Parathyroid adenoma (tissue), 2 donors: ENCODE measurements around the gene CDC7.

Experiments used
- H2AFZ ChIP-seq: fragments of 300-600 bp; sonication (generic); one replicate; pipeline ENCODE4 v1.7.0; 2017; ENCODE audit warnings: antibody characterized with exemption, mild to moderate bottlenecking
- H3K27ac ChIP-seq: fragments of 300-600 bp; sonication (generic); one replicate; pipeline ENCODE4 v1.7.0; 2017
- H3K27me3 ChIP-seq: fragments of 300-600 bp; sonication (generic); one replicate; pipeline ENCODE4 v1.7.0; 2017; ENCODE audit warnings: low read length; ENCODE audit not compliant: control insufficient read depth, insufficient read depth
- H3K36me3 ChIP-seq: fragments of 300-600 bp; sonication (generic); one replicate; pipeline ENCODE4 v1.7.0; 2017; ENCODE audit warnings: low read length; ENCODE audit not compliant: control insufficient read depth, insufficient read depth
- H3K4me1 ChIP-seq: fragments of 300-600 bp; sonication (generic); one replicate; pipeline ENCODE4 v1.7.0; 2017; ENCODE audit warnings: control low read depth
- H3K4me2 ChIP-seq: fragments of 300-600 bp; sonication (generic); one replicate; pipeline ENCODE4 v1.7.0; 2017; ENCODE audit warnings: low read length
- H3K4me3 ChIP-seq: fragments of 300-600 bp; sonication (generic); one replicate; pipeline ENCODE4 v1.7.0; 2017; ENCODE audit warnings: low read depth, low read length
- H3K79me2 ChIP-seq: fragments of 300-600 bp; sonication (generic); one replicate; pipeline ENCODE4 v1.7.0; 2017; ENCODE audit warnings: control low read depth
- H3K9ac ChIP-seq: fragments of 300-600 bp; sonication (generic); one replicate; pipeline ENCODE4 v1.7.0; 2017; ENCODE audit warnings: mild to moderate bottlenecking
- H3K9me3 ChIP-seq: fragments of 300-600 bp; sonication (generic); one replicate; pipeline ENCODE4 v1.7.0; 2017; ENCODE audit warnings: low read length; ENCODE audit not compliant: control insufficient read depth
- CTCF ChIP-seq: fragments of 300-600 bp; sonication (generic); IDR thresholded peaks from one replicate; pipeline ENCODE4 v1.7.0; 2017; ENCODE audit warnings: antibody characterized with exemption, mild to moderate bottlenecking
- donor health status: primary hyperparathyroidism.

Gene CDC7

GRCh38 chr1:91533361-91534024 is 32.8 kb downstream of the CDC7 start:
- no peaks in the 10 kb centered on the region for H3K36me3 ChIP-seq
- TF ChIP-seq CTCF, result no peak
- H2AFZ ChIP-seq, result no peak overlapping the region
- no peaks in the 10 kb centered on the region for H3K4me1 ChIP-seq
- H3K4me3 ChIP-seq, result no peak overlapping the region
- no peaks in the 10 kb centered on the region for H3K9me3 ChIP-seq
- H3K27me3 ChIP-seq, result no peaks in the 10 kb centered on the region
- H3K4me2 ChIP-seq, result no peak overlapping the region
- H3K27ac ChIP-seq, result no peak overlapping the region
- no peaks in the 10 kb centered on the region for H3K79me2 ChIP-seq
- no peak overlapping the region for H3K9ac ChIP-seq

GRCh38 chr1:91535441-91535840 is 34.8 kb downstream of the CDC7 start:
- Histone ChIP-seq H3K27me3 (no peaks in the 10 kb centered on the region), H3K36me3 (no peaks in the 10 kb centered on the region), H3K79me2 (no peaks in the 10 kb centered on the region), H3K9me3 (no peaks in the 10 kb centered on the region), H3K4me1 (no peaks in the 10 kb centered on the region), H3K4me2 (no peak overlapping the region), H2AFZ (no peak overlapping the region), H3K27ac (no peak overlapping the region), H3K9ac (no peak overlapping the region), H3K4me3 (no peak overlapping the region)
- TF ChIP-seq CTCF, result no peak

GRCh38 chr1:91537281-91537986 is 36.8 kb downstream of the CDC7 start:
- no peak overlapping the region for H3K4me3 ChIP-seq
- no peaks in the 10 kb centered on the region for H3K4me1 ChIP-seq
- no peak overlapping the region for H3K27ac ChIP-seq
- no peak for TF ChIP-seq CTCF
- H3K36me3 ChIP-seq, result no peaks in the 10 kb centered on the region
- H2AFZ ChIP-seq, result no peak overlapping the region
- H3K27me3 ChIP-seq, result no peaks in the 10 kb centered on the region
- no peak overlapping the region for H3K4me2 ChIP-seq
- H3K9me3 ChIP-seq, result no peaks in the 10 kb centered on the region
- no peak overlapping the region for H3K9ac ChIP-seq
- no peaks in the 10 kb centered on the region for H3K79me2 ChIP-seq

GRCh38 chr1:91537987-91538304 is 37.3 kb downstream of the CDC7 start:
- H3K9me3 ChIP-seq, result no peaks in the 10 kb centered on the region
- H3K36me3 ChIP-seq, result no peaks in the 10 kb centered on the region
- no peak overlapping the region for H3K27ac ChIP-seq
- no peak overlapping the region for H2AFZ ChIP-seq
- H3K4me1 ChIP-seq, result no peaks in the 10 kb centered on the region
- no peaks in the 10 kb centered on the region for H3K27me3 ChIP-seq
- TF ChIP-seq CTCF, result no peak
- no peak overlapping the region for H3K4me2 ChIP-seq
- H3K79me2 ChIP-seq, result no peaks in the 10 kb centered on the region
- H3K9ac ChIP-seq, result no peak overlapping the region
- no peak overlapping the region for H3K4me3 ChIP-seq

GRCh38 chr1:91540910-91541309 is 40.3 kb downstream of the CDC7 start:
- H3K36me3 ChIP-seq, result no peaks in the 10 kb centered on the region
- H3K4me1 ChIP-seq, result no peaks in the 10 kb centered on the region
- H3K9me3 ChIP-seq, result no peaks in the 10 kb centered on the region
- H3K27ac ChIP-seq, result no peak overlapping the region
- no peaks in the 10 kb centered on the region for H3K79me2 ChIP-seq
- no peak for TF ChIP-seq CTCF
- no peak overlapping the region for H3K4me2 ChIP-seq
- no peaks in the 10 kb centered on the region for H3K27me3 ChIP-seq
- H2AFZ ChIP-seq, result no peak overlapping the region
- no peak overlapping the region for H3K4me3 ChIP-seq
- no peak overlapping the region for H3K9ac ChIP-seq
